GM23338 (cell line): ENCODE measurements around the gene PTPRN2. TPM values are rescaled to one million over a fixed set of nuclear protein-coding genes. Genes with fewer than 3 reads are reported as not detected.

Source experiments
- ATAC-seq: fragments of 200-7000 bp; cut with Tn5 transposase; 3 replicates; pipeline ENCODE4 v1.9.1; 2020
- DNase-seq: peaks from one replicate; pipeline ENCODE4 v3.0.0-alpha.2; 2015; ENCODE audit warnings: low spot score
- H2AFZ ChIP-seq: fragments of 200-600 bp; sonication (generic); 2 replicates; pipeline ENCODE4 v1.8.0; 2016; ENCODE audit warnings: antibody characterized with exemption, mild to moderate bottlenecking, moderate library complexity
- H3F3A ChIP-seq: fragments of 200-600 bp; sonication (generic); replicated peaks from 2 replicates; pipeline ENCODE4 v1.8.0; 2017; ENCODE audit warnings: antibody characterized with exemption, mixed run types, low read depth
- H3K27ac ChIP-seq: fragments of 200-600 bp; sonication (generic); 2 replicates; pipeline ENCODE4 v1.6.1; 2016; ENCODE audit warnings: low read depth
- H3K27me3 ChIP-seq: fragments of 200-600 bp; sonication (generic); 2 replicates; pipeline ENCODE4 v1.8.0; 2016; ENCODE audit warnings: mild to moderate bottlenecking, mixed run types, moderate library complexity; ENCODE audit not compliant: insufficient read depth
- H3K36me3 ChIP-seq: fragments of 200-600 bp; sonication (generic); 2 replicates; pipeline ENCODE4 v1.8.0; 2016; ENCODE audit warnings: mild to moderate bottlenecking; ENCODE audit not compliant: insufficient read depth
- H3K4me1 ChIP-seq: fragments of 200-600 bp; sonication (generic); 2 replicates; pipeline ENCODE4 v1.8.0; 2016; ENCODE audit warnings: mild to moderate bottlenecking, moderate library complexity; ENCODE audit not compliant: insufficient read depth
- H3K4me2 ChIP-seq: fragments of 200-600 bp; sonication (generic); 2 replicates; pipeline ENCODE4 v1.7.1; 2017; ENCODE audit warnings: mixed run types
- H3K4me3 ChIP-seq: fragments of 200-600 bp; sonication (generic); 2 replicates; pipeline ENCODE4 v1.6.1; 2016; ENCODE audit warnings: mixed run types
- H3K79me2 ChIP-seq: fragments of 200-600 bp; sonication (generic); replicated peaks from 2 replicates; pipeline ENCODE4 v1.8.0; 2017; ENCODE audit warnings: mild to moderate bottlenecking; ENCODE audit not compliant: insufficient read depth
- H3K9me2 ChIP-seq: fragments of 200-600 bp; sonication (generic); 2 replicates; pipeline ENCODE4 v1.8.0; 2017; ENCODE audit not compliant: insufficient read depth
- H4K20me1 ChIP-seq: fragments of 200-600 bp; sonication (generic); replicated peaks from 2 replicates; pipeline ENCODE4 v1.8.0; 2017; ENCODE audit warnings: mild to moderate bottlenecking; ENCODE audit not compliant: insufficient read depth
- H3K27ac Mint-ChIP-seq: 2 replicates; pipeline ENCODE4 v1.8.0; 2020; ENCODE audit warnings: inconsistent platforms, mild to moderate bottlenecking, moderate library complexity, mixed read lengths
- H3K27me3 Mint-ChIP-seq: 3 replicates; pipeline ENCODE4 v1.8.0; 2022; ENCODE audit warnings: low read depth, mild to moderate bottlenecking, moderate library complexity, mixed read lengths, inconsistent platforms; ENCODE audit not compliant: insufficient read depth, poor library complexity
- H3K36me3 Mint-ChIP-seq: 3 replicates; pipeline ENCODE4 v1.8.0; 2021; ENCODE audit warnings: low read depth, mild to moderate bottlenecking, inconsistent platforms, moderate library complexity, mixed read lengths
- H3K4me1 Mint-ChIP-seq: 3 replicates; pipeline ENCODE4 v1.8.0; 2020; ENCODE audit warnings: mild to moderate bottlenecking, inconsistent platforms, mixed read lengths
- H3K4me3 Mint-ChIP-seq: 3 replicates; pipeline ENCODE4 v1.8.0; 2021; ENCODE audit warnings: moderate library complexity, mild to moderate bottlenecking, inconsistent platforms, mixed read lengths
- H3K9me3 Mint-ChIP-seq: 3 replicates; pipeline ENCODE4 v1.8.0; 2020; ENCODE audit warnings: moderate library complexity, mild to moderate bottlenecking, inconsistent platforms, mixed read lengths
- CREB1 ChIP-seq: fragments of 250-450 bp; sonication (Bioruptor Pico); IDR thresholded peaks from 2 replicates; pipeline ENCODE4 v1.5.0; 2020; ENCODE audit warnings: low read depth, mild to moderate bottlenecking, moderate library complexity
- EZH2 ChIP-seq: fragments of 200-600 bp; sonication (generic); IDR thresholded peaks from one replicate; pipeline ENCODE4 v1.8.0; 2017; ENCODE audit warnings: antibody characterized with exemption, mild to moderate bottlenecking, low read depth; ENCODE audit not compliant: unreplicated experiment
- EZH2phosphoT487 ChIP-seq: fragments of 200-600 bp; sonication (generic); IDR thresholded peaks from one replicate; pipeline ENCODE4 v1.8.1; 2018; ENCODE audit warnings: antibody characterized with exemption; ENCODE audit not compliant: unreplicated experiment
- JUNB ChIP-seq: IDR thresholded peaks from one replicate; pipeline ENCODE4 v1.6.1; 2016; ENCODE audit warnings: antibody characterized with exemption; ENCODE audit not compliant: unreplicated experiment
- NANOG ChIP-seq: IDR thresholded peaks from 2 replicates; pipeline ENCODE4 v1.6.1; 2016; ENCODE audit warnings: antibody characterized with exemption, borderline replicate concordance
- POLR2AphosphoS5 ChIP-seq: IDR thresholded peaks from 2 replicates; pipeline ENCODE4 v1.6.1; 2016; ENCODE audit warnings: antibody characterized with exemption, low read depth
- STAT1 ChIP-seq: IDR thresholded peaks from one replicate; pipeline ENCODE4 v1.6.1; 2016; ENCODE audit warnings: antibody characterized with exemption; ENCODE audit not compliant: unreplicated experiment
- ZNF114 ChIP-seq: fragments of 250-450 bp; sonication (Bioruptor Pico); IDR thresholded peaks from 2 replicates; pipeline ENCODE4 v1.5.0; 2020; ENCODE audit warnings: mild to moderate bottlenecking, moderate library complexity
- ZNF331 ChIP-seq: fragments of 250-450 bp; sonication (Bioruptor Pico); IDR thresholded peaks from 2 replicates; pipeline ENCODE4 v1.5.0; 2020; ENCODE audit warnings: low read depth, mild to moderate bottlenecking, moderate library complexity
- polyA plus RNA-seq: library from polyadenylated mRNA; unstranded; fragments of >200 nt; fragmentation: Nextera tagmentation; extraction: Ambion mirVana; gene quantifications from 2 replicates; pipeline ENCODE4 v1.2.1, GENCODE V29; 2016
- total RNA-seq: library from RNA; depleted of rRNA; stranded (reverse); fragments of >200 nt; shearing (Covaris generic); gene quantifications from 2 replicates; pipeline ENCODE4 v1.2.3, GENCODE V29; 2014
- TF ChIP-seq, protein P1 (sequence below): IDR thresholded peaks from one replicate; pipeline ENCODE4 v1.6.1; 2018; ENCODE audit warnings: antibody characterized with exemption; ENCODE audit not compliant: unreplicated experiment
- TF ChIP-seq, protein P2 (sequence below), 2 experiments: fragments of 200-600 bp in 1 of 2; sonication (generic) in 1 of 2; conservative IDR thresholded peaks; 2 replicates each; pipeline versions ENCODE4 v1.5.1 to v1.6.1; 2016 to 2017; ENCODE audit warnings: antibody characterized with exemption in 2 of 2, low read depth in 2 of 2, mild to moderate bottlenecking in 2 of 2, moderate library complexity in 1 of 2
- TF ChIP-seq, protein P3 (sequence below): IDR thresholded peaks from 2 replicates; pipeline ENCODE4 v1.6.1; 2016; ENCODE audit warnings: antibody characterized with exemption
- TF ChIP-seq, protein P4 (sequence below): fragments of 250-450 bp; sonication (Bioruptor Pico); IDR thresholded peaks from 2 replicates; pipeline ENCODE4 v1.5.0; 2020; ENCODE audit warnings: mild to moderate bottlenecking, moderate library complexity

Gene PTPRN2
- total and polyA plus RNA-seq, 2 experiments from 2014 or later, result 0.87 to 4.0 TPM

DNA sequence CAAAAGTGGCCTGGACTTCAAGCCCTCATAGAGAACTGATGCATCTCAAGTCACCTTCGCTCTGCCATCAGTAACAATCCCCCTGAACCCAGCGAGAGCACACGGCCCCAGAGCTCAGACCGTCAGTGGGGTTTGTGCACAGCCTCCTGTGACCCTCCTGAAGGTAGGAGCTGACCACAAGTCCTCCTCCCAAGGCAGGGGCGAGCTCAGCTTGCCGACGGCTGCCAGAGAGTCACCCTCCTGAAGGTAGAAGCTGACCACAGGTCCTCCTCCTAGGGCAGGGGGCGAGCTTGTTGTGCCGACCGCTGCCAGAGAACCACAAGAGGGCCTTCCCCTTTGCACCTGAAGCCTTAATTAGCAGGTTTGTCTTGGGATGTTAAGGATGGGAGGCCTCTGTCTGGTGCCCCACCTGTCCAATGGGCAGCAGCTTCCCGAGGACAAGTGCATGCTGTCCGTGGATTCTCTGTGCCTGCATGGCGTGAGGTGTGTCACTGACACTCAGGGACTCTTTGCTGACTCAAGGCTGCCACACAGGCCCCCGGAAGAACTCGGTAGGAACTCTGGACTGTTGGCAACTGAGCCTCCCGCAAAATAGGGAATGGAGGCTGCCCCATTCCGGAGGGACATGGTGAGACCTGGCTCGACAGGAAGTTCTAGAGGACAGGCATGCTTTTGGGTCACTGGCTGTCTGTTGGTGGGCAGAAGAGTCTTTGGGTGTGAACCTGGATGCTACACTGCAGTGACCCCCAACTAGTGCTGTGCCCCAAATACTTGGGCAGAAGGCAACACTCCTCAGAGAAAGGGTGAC lies 763.4 kb downstream of the PTPRN2 start:
- no peaks in the 10 kb centered on the region for H3F3A ChIP-seq
- H3K27me3 ChIP-seq, result no peaks in the 10 kb centered on the region
- no peaks in the 10 kb centered on the region for H3K4me1 Mint-ChIP-seq
- ATAC-seq, result no peak
- no peak for DNase-seq
- peaks cover 56% of the 10 kb centered on the region for H3K9me3 Mint-ChIP-seq
- H3K27ac Mint-ChIP-seq, result no peak overlapping the region
- H2AFZ ChIP-seq, result no peak overlapping the region
- H3K4me3 Mint-ChIP-seq, result no peak overlapping the region
- no peaks in the 10 kb centered on the region for H3K79me2 ChIP-seq
- no peak overlapping the region for H3K4me3 ChIP-seq
- H3K4me2 ChIP-seq, result no peak overlapping the region
- no peaks in the 10 kb centered on the region for H4K20me1 ChIP-seq
- TF ChIP-seq EZH2phosphoT487 (no peak), POLR2AphosphoS5 (no peak), EZH2 (no peak), JUNB (no peak), CREB1 (CRISPR knock-in tag) (no peak), ZNF114 (CRISPR knock-in tag) (no peak), NANOG (no peak), STAT1 (no peak), ZNF331 (no peak)
- TF ChIP-seq, protein P1, sequence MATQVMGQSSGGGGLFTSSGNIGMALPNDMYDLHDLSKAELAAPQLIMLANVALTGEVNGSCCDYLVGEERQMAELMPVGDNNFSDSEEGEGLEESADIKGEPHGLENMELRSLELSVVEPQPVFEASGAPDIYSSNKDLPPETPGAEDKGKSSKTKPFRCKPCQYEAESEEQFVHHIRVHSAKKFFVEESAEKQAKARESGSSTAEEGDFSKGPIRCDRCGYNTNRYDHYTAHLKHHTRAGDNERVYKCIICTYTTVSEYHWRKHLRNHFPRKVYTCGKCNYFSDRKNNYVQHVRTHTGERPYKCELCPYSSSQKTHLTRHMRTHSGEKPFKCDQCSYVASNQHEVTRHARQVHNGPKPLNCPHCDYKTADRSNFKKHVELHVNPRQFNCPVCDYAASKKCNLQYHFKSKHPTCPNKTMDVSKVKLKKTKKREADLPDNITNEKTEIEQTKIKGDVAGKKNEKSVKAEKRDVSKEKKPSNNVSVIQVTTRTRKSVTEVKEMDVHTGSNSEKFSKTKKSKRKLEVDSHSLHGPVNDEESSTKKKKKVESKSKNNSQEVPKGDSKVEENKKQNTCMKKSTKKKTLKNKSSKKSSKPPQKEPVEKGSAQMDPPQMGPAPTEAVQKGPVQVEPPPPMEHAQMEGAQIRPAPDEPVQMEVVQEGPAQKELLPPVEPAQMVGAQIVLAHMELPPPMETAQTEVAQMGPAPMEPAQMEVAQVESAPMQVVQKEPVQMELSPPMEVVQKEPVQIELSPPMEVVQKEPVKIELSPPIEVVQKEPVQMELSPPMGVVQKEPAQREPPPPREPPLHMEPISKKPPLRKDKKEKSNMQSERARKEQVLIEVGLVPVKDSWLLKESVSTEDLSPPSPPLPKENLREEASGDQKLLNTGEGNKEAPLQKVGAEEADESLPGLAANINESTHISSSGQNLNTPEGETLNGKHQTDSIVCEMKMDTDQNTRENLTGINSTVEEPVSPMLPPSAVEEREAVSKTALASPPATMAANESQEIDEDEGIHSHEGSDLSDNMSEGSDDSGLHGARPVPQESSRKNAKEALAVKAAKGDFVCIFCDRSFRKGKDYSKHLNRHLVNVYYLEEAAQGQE, result no peak
- TF ChIP-seq, protein P2, sequence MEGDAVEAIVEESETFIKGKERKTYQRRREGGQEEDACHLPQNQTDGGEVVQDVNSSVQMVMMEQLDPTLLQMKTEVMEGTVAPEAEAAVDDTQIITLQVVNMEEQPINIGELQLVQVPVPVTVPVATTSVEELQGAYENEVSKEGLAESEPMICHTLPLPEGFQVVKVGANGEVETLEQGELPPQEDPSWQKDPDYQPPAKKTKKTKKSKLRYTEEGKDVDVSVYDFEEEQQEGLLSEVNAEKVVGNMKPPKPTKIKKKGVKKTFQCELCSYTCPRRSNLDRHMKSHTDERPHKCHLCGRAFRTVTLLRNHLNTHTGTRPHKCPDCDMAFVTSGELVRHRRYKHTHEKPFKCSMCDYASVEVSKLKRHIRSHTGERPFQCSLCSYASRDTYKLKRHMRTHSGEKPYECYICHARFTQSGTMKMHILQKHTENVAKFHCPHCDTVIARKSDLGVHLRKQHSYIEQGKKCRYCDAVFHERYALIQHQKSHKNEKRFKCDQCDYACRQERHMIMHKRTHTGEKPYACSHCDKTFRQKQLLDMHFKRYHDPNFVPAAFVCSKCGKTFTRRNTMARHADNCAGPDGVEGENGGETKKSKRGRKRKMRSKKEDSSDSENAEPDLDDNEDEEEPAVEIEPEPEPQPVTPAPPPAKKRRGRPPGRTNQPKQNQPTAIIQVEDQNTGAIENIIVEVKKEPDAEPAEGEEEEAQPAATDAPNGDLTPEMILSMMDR (conservative IDR thresholded peaks at IDR 0.05; ENCODE audit: low read depth in 2 of 2), result no peak
- TF ChIP-seq, protein P3, sequence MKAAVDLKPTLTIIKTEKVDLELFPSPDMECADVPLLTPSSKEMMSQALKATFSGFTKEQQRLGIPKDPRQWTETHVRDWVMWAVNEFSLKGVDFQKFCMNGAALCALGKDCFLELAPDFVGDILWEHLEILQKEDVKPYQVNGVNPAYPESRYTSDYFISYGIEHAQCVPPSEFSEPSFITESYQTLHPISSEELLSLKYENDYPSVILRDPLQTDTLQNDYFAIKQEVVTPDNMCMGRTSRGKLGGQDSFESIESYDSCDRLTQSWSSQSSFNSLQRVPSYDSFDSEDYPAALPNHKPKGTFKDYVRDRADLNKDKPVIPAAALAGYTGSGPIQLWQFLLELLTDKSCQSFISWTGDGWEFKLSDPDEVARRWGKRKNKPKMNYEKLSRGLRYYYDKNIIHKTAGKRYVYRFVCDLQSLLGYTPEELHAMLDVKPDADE, result no peak
- TF ChIP-seq, protein P4, sequence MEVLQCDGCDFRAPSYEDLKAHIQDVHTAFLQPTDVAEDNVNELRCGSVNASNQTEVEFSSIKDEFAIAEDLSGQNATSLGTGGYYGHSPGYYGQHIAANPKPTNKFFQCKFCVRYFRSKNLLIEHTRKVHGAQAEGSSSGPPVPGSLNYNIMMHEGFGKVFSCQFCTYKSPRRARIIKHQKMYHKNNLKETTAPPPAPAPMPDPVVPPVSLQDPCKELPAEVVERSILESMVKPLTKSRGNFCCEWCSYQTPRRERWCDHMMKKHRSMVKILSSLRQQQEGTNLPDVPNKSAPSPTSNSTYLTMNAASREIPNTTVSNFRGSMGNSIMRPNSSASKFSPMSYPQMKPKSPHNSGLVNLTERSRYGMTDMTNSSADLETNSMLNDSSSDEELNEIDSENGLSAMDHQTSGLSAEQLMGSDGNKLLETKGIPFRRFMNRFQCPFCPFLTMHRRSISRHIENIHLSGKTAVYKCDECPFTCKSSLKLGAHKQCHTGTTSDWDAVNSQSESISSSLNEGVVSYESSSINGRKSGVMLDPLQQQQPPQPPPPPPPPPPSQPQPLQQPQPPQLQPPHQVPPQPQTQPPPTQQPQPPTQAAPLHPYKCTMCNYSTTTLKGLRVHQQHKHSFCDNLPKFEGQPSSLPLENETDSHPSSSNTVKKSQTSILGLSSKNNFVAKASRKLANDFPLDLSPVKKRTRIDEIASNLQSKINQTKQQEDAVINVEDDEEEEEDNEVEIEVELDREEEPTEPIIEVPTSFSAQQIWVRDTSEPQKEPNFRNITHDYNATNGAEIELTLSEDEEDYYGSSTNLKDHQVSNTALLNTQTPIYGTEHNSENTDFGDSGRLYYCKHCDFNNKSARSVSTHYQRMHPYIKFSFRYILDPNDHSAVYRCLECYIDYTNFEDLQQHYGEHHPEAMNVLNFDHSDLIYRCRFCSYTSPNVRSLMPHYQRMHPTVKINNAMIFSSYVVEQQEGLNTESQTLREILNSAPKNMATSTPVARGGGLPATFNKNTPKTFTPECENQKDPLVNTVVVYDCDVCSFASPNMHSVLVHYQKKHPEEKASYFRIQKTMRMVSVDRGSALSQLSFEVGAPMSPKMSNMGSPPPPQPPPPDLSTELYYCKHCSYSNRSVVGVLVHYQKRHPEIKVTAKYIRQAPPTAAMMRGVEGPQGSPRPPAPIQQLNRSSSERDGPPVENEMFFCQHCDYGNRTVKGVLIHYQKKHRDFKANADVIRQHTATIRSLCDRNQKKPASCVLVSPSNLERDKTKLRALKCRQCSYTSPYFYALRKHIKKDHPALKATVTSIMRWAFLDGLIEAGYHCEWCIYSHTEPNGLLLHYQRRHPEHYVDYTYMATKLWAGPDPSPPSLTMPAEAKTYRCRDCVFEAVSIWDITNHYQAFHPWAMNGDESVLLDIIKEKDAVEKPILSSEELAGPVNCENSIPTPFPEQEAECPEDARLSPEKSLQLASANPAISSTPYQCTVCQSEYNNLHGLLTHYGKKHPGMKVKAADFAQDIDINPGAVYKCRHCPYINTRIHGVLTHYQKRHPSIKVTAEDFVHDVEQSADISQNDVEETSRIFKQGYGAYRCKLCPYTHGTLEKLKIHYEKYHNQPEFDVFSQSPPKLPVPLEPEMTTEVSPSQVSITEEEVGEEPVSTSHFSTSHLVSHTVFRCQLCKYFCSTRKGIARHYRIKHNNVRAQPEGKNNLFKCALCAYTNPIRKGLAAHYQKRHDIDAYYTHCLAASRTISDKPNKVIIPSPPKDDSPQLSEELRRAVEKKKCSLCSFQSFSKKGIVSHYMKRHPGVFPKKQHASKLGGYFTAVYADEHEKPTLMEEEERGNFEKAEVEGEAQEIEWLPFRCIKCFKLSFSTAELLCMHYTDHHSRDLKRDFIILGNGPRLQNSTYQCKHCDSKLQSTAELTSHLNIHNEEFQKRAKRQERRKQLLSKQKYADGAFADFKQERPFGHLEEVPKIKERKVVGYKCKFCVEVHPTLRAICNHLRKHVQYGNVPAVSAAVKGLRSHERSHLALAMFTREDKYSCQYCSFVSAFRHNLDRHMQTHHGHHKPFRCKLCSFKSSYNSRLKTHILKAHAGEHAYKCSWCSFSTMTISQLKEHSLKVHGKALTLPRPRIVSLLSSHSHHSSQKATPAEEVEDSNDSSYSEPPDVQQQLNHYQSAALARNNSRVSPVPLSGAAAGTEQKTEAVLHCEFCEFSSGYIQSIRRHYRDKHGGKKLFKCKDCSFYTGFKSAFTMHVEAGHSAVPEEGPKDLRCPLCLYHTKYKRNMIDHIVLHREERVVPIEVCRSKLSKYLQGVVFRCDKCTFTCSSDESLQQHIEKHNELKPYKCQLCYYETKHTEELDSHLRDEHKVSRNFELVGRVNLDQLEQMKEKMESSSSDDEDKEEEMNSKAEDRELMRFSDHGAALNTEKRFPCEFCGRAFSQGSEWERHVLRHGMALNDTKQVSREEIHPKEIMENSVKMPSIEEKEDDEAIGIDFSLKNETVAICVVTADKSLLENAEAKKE (CRISPR knock-in tag), result no peak
- peaks cover 20% of the 10 kb centered on the region; the same call in 2 of the 3 replicates for H3K36me3 Mint-ChIP-seq
- H3K36me3 ChIP-seq, result no peaks in the 10 kb centered on the region
- H3K9me2 ChIP-seq, result no peaks in the 10 kb centered on the region
- no peak overlapping the region for H3K27ac ChIP-seq
- peaks cover 7% of the 10 kb centered on the region for H3K27me3 Mint-ChIP-seq
- no peaks in the 10 kb centered on the region for H3K4me1 ChIP-seq
